Smooth muscle cell (in vitro differentiated cells): ENCODE data around the gene SYT15. TPM values are rescaled to one million over a fixed set of nuclear protein-coding genes. Genes with fewer than 3 reads are reported as not detected.
"Not testable (repeated sequence)": the region's sequence is repeated elsewhere in the genome, so short reads cannot be mapped to it uniquely, and the experiment has no call there.

Source experiments
- DNase-seq: peaks from one replicate; lab custom pipeline; 2025; ENCODE audit not compliant: unreplicated experiment; lab: John Stamatoyannopoulos, UW
- H2AFZ ChIP-seq: fragments of 200-600 bp; sonication (generic); 2 replicates; pipeline ENCODE4 v1.6.0; 2016; ENCODE audit warnings: antibody characterized with exemption, low read depth, mild to moderate bottlenecking
- H3F3A ChIP-seq: fragments of 200-600 bp; sonication (generic); 2 replicates; pipeline ENCODE4 v1.6.0; 2017; ENCODE audit warnings: antibody characterized with exemption, low read depth
- H3K27ac ChIP-seq: fragments of 200-600 bp; sonication (generic); 2 replicates; pipeline ENCODE4 v1.5.1; 2016; ENCODE audit warnings: low read depth, mild to moderate bottlenecking
- H3K27me3 ChIP-seq: fragments of 200-600 bp; sonication (generic); 2 replicates; pipeline ENCODE4 v1.6.1; 2016; ENCODE audit warnings: low read depth, mild to moderate bottlenecking
- H3K36me3 ChIP-seq: fragments of 200-600 bp; sonication (generic); 2 replicates; pipeline ENCODE4 v1.5.1; 2016; ENCODE audit warnings: low read depth
- H3K4me1 ChIP-seq: fragments of 200-600 bp; sonication (generic); 2 replicates; pipeline ENCODE4 v1.5.1; 2016; ENCODE audit warnings: low read depth
- H3K4me2 ChIP-seq: fragments of 200-600 bp; sonication (generic); 2 replicates; pipeline ENCODE4 v1.6.0; 2016; ENCODE audit warnings: mild to moderate bottlenecking
- H3K4me3 ChIP-seq: fragments of 200-600 bp; sonication (generic); 2 replicates; pipeline ENCODE4 v1.5.1; 2016; ENCODE audit warnings: mild to moderate bottlenecking
- H3K79me2 ChIP-seq: fragments of 200-600 bp; sonication (generic); 2 replicates; pipeline ENCODE4 v1.6.0; 2016; ENCODE audit warnings: low read depth, mild to moderate bottlenecking
- H3K9ac ChIP-seq: fragments of 200-600 bp; sonication (generic); 2 replicates; pipeline ENCODE4 v1.6.0; 2016; ENCODE audit warnings: low read depth
- H3K9me3 ChIP-seq: fragments of 200-600 bp; sonication (generic); replicated peaks from 2 replicates; pipeline ENCODE4 v1.5.1; 2016; ENCODE audit warnings: low read depth
- H4K20me1 ChIP-seq: fragments of 200-600 bp; sonication (generic); 2 replicates; pipeline ENCODE4 v1.6.0; 2016; ENCODE audit warnings: low read depth
- WGBS: methylation state at CpG from one replicate; pipeline ENCODE4 v1.1.7; 2016; ENCODE audit warnings: low lambda C conversion rate; 5-methylcytosine and 5-hydroxymethylcytosine counted together
- polyA plus RNA-seq: library from polyadenylated mRNA; unstranded; fragments of >200 nt; fragmentation: Nextera tagmentation; extraction: Ambion mirVana; gene quantifications from 2 replicates; pipeline ENCODE4 v1.2.1, GENCODE V29; 2016
- total RNA-seq: library from RNA; depleted of rRNA; stranded (reverse); fragments of >200 nt; gene quantifications from 2 replicates; pipeline ENCODE4 v1.2.3, GENCODE V29; 2014
- TF ChIP-seq, protein P1 (sequence below): fragments of 200-600 bp; sonication (generic); IDR thresholded peaks from 2 replicates; pipeline ENCODE4 v1.5.1; 2017; ENCODE audit warnings: borderline replicate concordance, mild to moderate bottlenecking, antibody characterized with exemption; ENCODE audit not compliant: insufficient read depth, poor library complexity, severe bottlenecking

The SYT15 gene
- total and polyA plus RNA-seq, 2 experiments from 2014 or later, result 0.22 to 0.89 TPM

DNA sequence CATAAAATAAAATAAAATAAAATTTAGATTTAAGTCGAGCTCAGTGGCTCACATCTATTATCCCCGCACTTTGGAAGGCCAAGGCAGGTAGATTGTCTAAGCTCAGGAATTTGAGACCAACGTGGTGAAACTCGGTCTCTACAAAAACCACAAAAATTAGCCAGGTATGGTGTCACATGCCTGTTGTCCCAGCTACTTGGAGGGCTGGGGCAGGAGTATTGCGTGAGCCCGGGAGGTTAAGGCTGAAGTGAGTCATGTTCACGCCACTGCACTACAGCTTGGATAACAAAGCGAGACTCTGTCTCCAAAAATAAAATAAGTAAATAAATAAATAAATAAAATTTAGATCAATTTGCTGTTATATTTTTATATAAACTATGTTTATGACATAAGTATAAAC lies 12.1 kb downstream of the SYT15 start:
- H3K9ac ChIP-seq, H3K27ac ChIP-seq, H3K9me3 ChIP-seq, H3K4me3 ChIP-seq, DNase-seq, H3K79me2 ChIP-seq, H2AFZ ChIP-seq, H3K4me1 ChIP-seq, H3K27me3 ChIP-seq, H4K20me1 ChIP-seq, H3F3A ChIP-seq, H3K36me3 ChIP-seq, H3K4me2 ChIP-seq: not testable (repeated sequence)
- 75% methylated on average over 1 of the region's 8 CpGs for WGBS

GRCh38 chr10:46593307-46593706 lies 14.4 kb downstream of the SYT15 start:
- not testable (repeated sequence) for H3K27me3 ChIP-seq, H3K4me2 ChIP-seq, H3K27ac ChIP-seq, DNase-seq, H3K4me1 ChIP-seq, H2AFZ ChIP-seq, H3K36me3 ChIP-seq, H3K79me2 ChIP-seq, H3K4me3 ChIP-seq, H3F3A ChIP-seq, H3K9me3 ChIP-seq, H3K9ac ChIP-seq, H4K20me1 ChIP-seq
- WGBS, result 97% methylated on average over 13 of the region's 13 CpGs

GRCh38 chr10:46594453-46595063 lies 15.6 kb downstream of the SYT15 start:
- not testable (repeated sequence) for H4K20me1 ChIP-seq, H3K79me2 ChIP-seq, H3K36me3 ChIP-seq, H2AFZ ChIP-seq, H3K4me3 ChIP-seq, H3K4me1 ChIP-seq, H3K9ac ChIP-seq, H3K27me3 ChIP-seq, H3F3A ChIP-seq, DNase-seq, H3K27ac ChIP-seq, H3K9me3 ChIP-seq, H3K4me2 ChIP-seq
- WGBS, result 56% methylated on average over 5 of the region's 6 CpGs

- H2AFZ ChIP-seq, H3K9ac ChIP-seq, H3K79me2 ChIP-seq, H3K4me3 ChIP-seq, H3K9me3 ChIP-seq, DNase-seq, H3K4me1 ChIP-seq, H3K27ac ChIP-seq, H3K27me3 ChIP-seq, H3F3A ChIP-seq, H3K4me2 ChIP-seq, H4K20me1 ChIP-seq, H3K36me3 ChIP-seq: not testable (repeated sequence)
- WGBS, result 82% methylated on average over 1 of the region's 4 CpGs
Observed at GRCh38 chr10:46596570-46596969, 17.6 kb downstream of the SYT15 start.

GRCh38 chr10:46597616-46598246 lies 18.8 kb downstream of the SYT15 start:
- not testable (repeated sequence) for H3K27me3 ChIP-seq, H3K27ac ChIP-seq, H3F3A ChIP-seq, H4K20me1 ChIP-seq, H2AFZ ChIP-seq, DNase-seq, H3K4me1 ChIP-seq, H3K9ac ChIP-seq, H3K79me2 ChIP-seq, H3K9me3 ChIP-seq, H3K36me3 ChIP-seq
- TF ChIP-seq, protein P1, sequence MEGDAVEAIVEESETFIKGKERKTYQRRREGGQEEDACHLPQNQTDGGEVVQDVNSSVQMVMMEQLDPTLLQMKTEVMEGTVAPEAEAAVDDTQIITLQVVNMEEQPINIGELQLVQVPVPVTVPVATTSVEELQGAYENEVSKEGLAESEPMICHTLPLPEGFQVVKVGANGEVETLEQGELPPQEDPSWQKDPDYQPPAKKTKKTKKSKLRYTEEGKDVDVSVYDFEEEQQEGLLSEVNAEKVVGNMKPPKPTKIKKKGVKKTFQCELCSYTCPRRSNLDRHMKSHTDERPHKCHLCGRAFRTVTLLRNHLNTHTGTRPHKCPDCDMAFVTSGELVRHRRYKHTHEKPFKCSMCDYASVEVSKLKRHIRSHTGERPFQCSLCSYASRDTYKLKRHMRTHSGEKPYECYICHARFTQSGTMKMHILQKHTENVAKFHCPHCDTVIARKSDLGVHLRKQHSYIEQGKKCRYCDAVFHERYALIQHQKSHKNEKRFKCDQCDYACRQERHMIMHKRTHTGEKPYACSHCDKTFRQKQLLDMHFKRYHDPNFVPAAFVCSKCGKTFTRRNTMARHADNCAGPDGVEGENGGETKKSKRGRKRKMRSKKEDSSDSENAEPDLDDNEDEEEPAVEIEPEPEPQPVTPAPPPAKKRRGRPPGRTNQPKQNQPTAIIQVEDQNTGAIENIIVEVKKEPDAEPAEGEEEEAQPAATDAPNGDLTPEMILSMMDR, result peak; percentile 4
- Histone ChIP-seq H3K4me2 (peak overlapping the region; percentile 76), H3K4me3 (peak overlapping the region; percentile 55)
- WGBS, result 1% methylated on average over 11 of the region's 44 CpGs

DNA sequence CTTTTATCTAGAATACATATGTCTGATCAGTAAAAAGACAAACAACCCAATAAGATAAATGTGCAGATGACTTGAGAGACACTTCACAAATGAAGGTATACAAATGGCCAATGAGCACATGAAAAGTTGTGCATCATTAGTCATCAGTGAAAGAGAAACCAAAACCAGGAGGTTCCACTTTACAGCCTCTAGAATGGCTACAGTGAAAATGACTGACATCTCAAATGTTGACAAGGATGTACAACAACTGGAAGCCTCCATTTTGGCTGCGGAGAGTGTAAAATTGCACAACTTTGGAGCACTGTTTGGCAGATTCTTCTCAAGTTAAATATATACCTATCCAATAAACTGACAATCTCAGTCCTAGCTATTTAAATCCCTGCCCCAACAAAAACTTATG lies 21.6 kb downstream of the SYT15 start:
- H3K9me3 ChIP-seq, H2AFZ ChIP-seq, H3K4me1 ChIP-seq, H3K9ac ChIP-seq, H3K79me2 ChIP-seq, H3K27me3 ChIP-seq, H3K4me3 ChIP-seq, H3K4me2 ChIP-seq, DNase-seq, H3K27ac ChIP-seq, H3K36me3 ChIP-seq, H4K20me1 ChIP-seq, H3F3A ChIP-seq: not testable (repeated sequence)
- WGBS, result 95% methylated on average over 1 of the region's 1 CpG

GRCh38 chr10:46615540-46615939 lies 36.6 kb downstream of the SYT15 start:
- H3K4me1 ChIP-seq, H3K79me2 ChIP-seq, H3K27ac ChIP-seq, H3K4me3 ChIP-seq, H3K9ac ChIP-seq, DNase-seq, H3K9me3 ChIP-seq, H2AFZ ChIP-seq, H3K4me2 ChIP-seq, H3K36me3 ChIP-seq, H3K27me3 ChIP-seq, H4K20me1 ChIP-seq, H3F3A ChIP-seq: not testable (repeated sequence)
- no CpG with 5 or more reads among the region's 6 CpGs for WGBS

- not testable (repeated sequence) for H3K27ac ChIP-seq, H3K27me3 ChIP-seq, H3F3A ChIP-seq, H4K20me1 ChIP-seq, H3K4me1 ChIP-seq, H3K36me3 ChIP-seq, H3K9ac ChIP-seq, H3K4me3 ChIP-seq, H3K4me2 ChIP-seq, DNase-seq, H3K79me2 ChIP-seq, H2AFZ ChIP-seq, H3K9me3 ChIP-seq
- no CpG with 5 or more reads among the region's 3 CpGs for WGBS
Observed at GRCh38 chr10:46616227-46616626, 37.3 kb downstream of the SYT15 start.
